Astrocyte (in vitro differentiated cells and primary cell): ENCODE results near the gene CFAP91. TPM values are rescaled to one million over a fixed set of nuclear protein-coding genes. Genes with fewer than 3 reads are reported as not detected.

Source experiments
- DNase-seq: peaks from one replicate; pipeline ENCODE4 v3.0.0-alpha.2; 2010; ENCODE audit warnings: low read depth
- FAIRE-seq: peaks from 2 replicates; lab custom pipeline; 2011; peaks lifted over from hg19 to GRCh38; lab: Jason Lieb, UNC
- H2AFZ ChIP-seq: 2 replicates; pipeline ENCODE4 v1.6.0; 2012; ENCODE audit warnings: low read depth, low read length, inconsistent platforms
- H3K27ac ChIP-seq: 2 replicates; pipeline ENCODE4 v1.5.1; 2011; ENCODE audit warnings: low read depth, low read length, inconsistent platforms
- H3K27me3 ChIP-seq: 2 replicates; pipeline ENCODE4 v1.6.0; 2011; ENCODE audit warnings: low read length, inconsistent platforms; ENCODE audit not compliant: insufficient read depth
- H3K36me3 ChIP-seq: 2 replicates; pipeline ENCODE4 v1.5.1; 2011; ENCODE audit warnings: low read length, inconsistent platforms; ENCODE audit not compliant: insufficient read depth
- H3K4me1 ChIP-seq: 2 replicates; pipeline ENCODE4 v1.5.1; 2011; ENCODE audit warnings: low read length, inconsistent platforms; ENCODE audit not compliant: insufficient read depth
- H3K4me2 ChIP-seq: 2 replicates; pipeline ENCODE4 v1.6.0; 2012; ENCODE audit warnings: low read length, inconsistent platforms
- H3K4me3 ChIP-seq: 2 replicates; pipeline ENCODE4 v1.5.1; 2011; ENCODE audit warnings: low read depth, mild to moderate bottlenecking, low read length, inconsistent platforms; ENCODE audit not compliant: insufficient read depth
- H3K79me2 ChIP-seq: 2 replicates; pipeline ENCODE4 v1.6.0; 2012; ENCODE audit warnings: mild to moderate bottlenecking, low read length, inconsistent platforms; ENCODE audit not compliant: insufficient read depth
- H3K9ac ChIP-seq: 2 replicates; pipeline ENCODE4 v1.6.0; 2012; ENCODE audit warnings: mild to moderate bottlenecking, low read length, inconsistent platforms
- H3K9me3 ChIP-seq: 2 replicates; pipeline ENCODE4 v1.5.1; 2012; ENCODE audit warnings: low read depth, mild to moderate bottlenecking, low read length, inconsistent platforms; ENCODE audit not compliant: insufficient read depth
- H4K20me1 ChIP-seq: 2 replicates; pipeline ENCODE4 v1.6.0; 2012; ENCODE audit warnings: low read length, inconsistent platforms; ENCODE audit not compliant: insufficient read depth
- H3K27ac Mint-ChIP-seq: one replicate; pipeline ENCODE4 v1.8.0; 2021; ENCODE audit warnings: mild to moderate bottlenecking, mixed read lengths; ENCODE audit not compliant: unreplicated experiment
- H3K27me3 Mint-ChIP-seq: one replicate; pipeline ENCODE4 v1.8.0; 2021; ENCODE audit warnings: low read depth, mixed read lengths; ENCODE audit not compliant: unreplicated experiment
- H3K36me3 Mint-ChIP-seq: one replicate; pipeline ENCODE4 v1.8.0; 2021; ENCODE audit warnings: low read depth, mixed read lengths; ENCODE audit not compliant: unreplicated experiment
- H3K4me1 Mint-ChIP-seq: one replicate; pipeline ENCODE4 v1.8.0; 2021; ENCODE audit warnings: low read depth, mixed read lengths; ENCODE audit not compliant: unreplicated experiment
- H3K4me3 Mint-ChIP-seq: one replicate; pipeline ENCODE4 v1.8.0; 2021; ENCODE audit warnings: mild to moderate bottlenecking, moderate library complexity, mixed read lengths; ENCODE audit not compliant: unreplicated experiment
- H3K9me3 Mint-ChIP-seq: one replicate; pipeline ENCODE4 v1.8.0; 2021; ENCODE audit warnings: mild to moderate bottlenecking, mixed read lengths; ENCODE audit not compliant: unreplicated experiment
- CTCF ChIP-seq: IDR thresholded peaks from 2 replicates; pipeline ENCODE4 v1.5.1; 2011; ENCODE audit warnings: low read depth, mild to moderate bottlenecking, inconsistent platforms, low read length, moderate library complexity; ENCODE audit not compliant: insufficient read depth
- EZH2 ChIP-seq: IDR thresholded peaks from 2 replicates; pipeline ENCODE4 v1.6.1; 2012; ENCODE audit warnings: mild to moderate bottlenecking, low read length, inconsistent platforms; ENCODE audit not compliant: insufficient read depth
- total RNA-seq: library from RNA; stranded (reverse); gene quantifications from 2 replicates; pipeline ENCODE4 v1.2.1, GENCODE V29; 2021

Gene CFAP91
- total RNA-seq, 1 donor from 2014 or later = 0.16 TPM

DNA sequence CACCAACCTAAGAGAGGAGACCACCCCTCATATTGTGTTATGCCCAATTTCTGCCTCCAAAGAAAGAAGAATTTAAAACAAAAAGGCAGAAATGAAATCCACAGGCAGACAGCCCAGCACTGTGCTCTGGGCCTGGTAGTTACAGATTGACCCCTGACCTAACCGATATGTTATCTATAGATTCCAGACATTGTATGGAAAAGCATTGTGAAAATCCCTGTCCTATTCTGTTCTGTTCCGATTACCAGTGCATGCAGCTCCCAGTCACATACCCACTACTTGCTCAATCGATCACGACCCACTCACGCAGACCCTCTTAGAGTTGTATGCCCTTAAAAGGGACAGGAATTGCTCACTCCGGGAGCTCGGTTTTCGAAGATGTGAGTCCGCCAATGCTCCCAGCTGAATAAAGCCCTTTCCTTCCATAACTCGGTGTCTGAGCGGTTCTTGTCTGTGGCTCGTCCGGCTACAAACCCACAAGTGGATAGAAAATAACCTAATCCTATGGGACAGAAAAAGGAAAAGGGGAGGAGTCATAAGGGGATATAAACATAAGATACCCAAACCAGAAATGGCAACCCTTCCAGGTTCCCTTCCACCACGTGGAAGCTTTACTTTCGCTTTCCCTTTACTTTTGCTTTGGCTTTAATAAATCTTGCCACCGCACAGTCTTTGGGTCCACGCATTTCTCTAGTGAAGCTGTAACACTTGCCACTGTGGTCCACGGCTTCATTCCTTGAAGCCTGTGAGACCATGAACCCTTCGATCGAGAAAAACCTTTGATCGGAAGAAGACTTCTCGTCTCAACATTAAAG is 1.7 kb upstream of the CFAP91 start:
- no peak for TF ChIP-seq EZH2
- no peak for TF ChIP-seq CTCF
- Histone ChIP-seq H3K27ac (no peak overlapping the region), H3K9ac (no peak overlapping the region), H3K4me3 (no peak overlapping the region), H3K4me1 (peaks cover 8% of the 10 kb centered on the region), H3K4me2 (no peak overlapping the region), H3K36me3 (no peaks in the 10 kb centered on the region), H3K27me3 (peaks cover 3% of the 10 kb centered on the region), H3K79me2 (no peaks in the 10 kb centered on the region), H2AFZ (no peak overlapping the region), H3K9me3 (no peaks in the 10 kb centered on the region), H4K20me1 (no peaks in the 10 kb centered on the region)
- Mint-ChIP-seq H3K4me1 (no peaks in the 10 kb centered on the region), H3K4me3 (no peak overlapping the region), H3K36me3 (no peaks in the 10 kb centered on the region), H3K27ac (no peak overlapping the region), H3K9me3 (no peaks in the 10 kb centered on the region), H3K27me3 (peaks cover 14% of the 10 kb centered on the region)
- no peak for FAIRE-seq
- no peak for DNase-seq

GRCh38 chr3:119703820-119704531 is 1.2 kb downstream of the CFAP91 start:
- Mint-ChIP-seq H3K36me3 (no peaks in the 10 kb centered on the region), H3K27ac (no peak overlapping the region), H3K9me3 (no peaks in the 10 kb centered on the region), H3K27me3 (peaks cover 12% of the 10 kb centered on the region), H3K4me1 (no peaks in the 10 kb centered on the region), H3K4me3 (peak overlapping the region; percentile 76)
- H2AFZ ChIP-seq = peak overlapping the region; percentile 85
- FAIRE-seq (no peak), DNase-seq (no peak)
- H3K27ac ChIP-seq = no peak overlapping the region
- H3K9ac ChIP-seq = no peak overlapping the region
- H3K9me3 ChIP-seq = no peaks in the 10 kb centered on the region
- H4K20me1 ChIP-seq = no peaks in the 10 kb centered on the region
- H3K36me3 ChIP-seq = no peaks in the 10 kb centered on the region
- peak overlapping the region; percentile 93 for H3K4me2 ChIP-seq
- peaks cover 3% of the 10 kb centered on the region for H3K27me3 ChIP-seq
- TF ChIP-seq EZH2 = no peak
- no peak for TF ChIP-seq CTCF
- H3K79me2 ChIP-seq = no peaks in the 10 kb centered on the region
- peaks cover 8% of the 10 kb centered on the region for H3K4me1 ChIP-seq
- no peak overlapping the region for H3K4me3 ChIP-seq

- peaks cover 1% of the 10 kb centered on the region for H3K4me1 Mint-ChIP-seq
- H3K27ac ChIP-seq = no peak overlapping the region
- no peak for DNase-seq
- H3K9me3 ChIP-seq = no peaks in the 10 kb centered on the region
- no peak overlapping the region for H3K4me3 ChIP-seq
- TF ChIP-seq CTCF (no peak), EZH2 (no peak)
- H3K79me2 ChIP-seq = no peaks in the 10 kb centered on the region
- no peaks in the 10 kb centered on the region for H3K36me3 ChIP-seq
- H3K27me3 ChIP-seq = no peaks in the 10 kb centered on the region
- no peak overlapping the region for H3K4me2 ChIP-seq
- no peak overlapping the region for H3K27ac Mint-ChIP-seq
- no peaks in the 10 kb centered on the region for H3K4me1 ChIP-seq
- H3K9ac ChIP-seq = no peak overlapping the region
- peaks cover 4% of the 10 kb centered on the region for H3K36me3 Mint-ChIP-seq
- no peaks in the 10 kb centered on the region for H3K9me3 Mint-ChIP-seq
- no peak for FAIRE-seq
- H3K4me3 Mint-ChIP-seq = no peak overlapping the region
- no peak overlapping the region for H2AFZ ChIP-seq
- H4K20me1 ChIP-seq = no peaks in the 10 kb centered on the region
- H3K27me3 Mint-ChIP-seq = no peaks in the 10 kb centered on the region
Observed at GRCh38 chr3:119715105-119715504, 12.3 kb downstream of the CFAP91 start.
